ENCODE data around the gene AKAP7.

The AKAP7 gene

DNA sequence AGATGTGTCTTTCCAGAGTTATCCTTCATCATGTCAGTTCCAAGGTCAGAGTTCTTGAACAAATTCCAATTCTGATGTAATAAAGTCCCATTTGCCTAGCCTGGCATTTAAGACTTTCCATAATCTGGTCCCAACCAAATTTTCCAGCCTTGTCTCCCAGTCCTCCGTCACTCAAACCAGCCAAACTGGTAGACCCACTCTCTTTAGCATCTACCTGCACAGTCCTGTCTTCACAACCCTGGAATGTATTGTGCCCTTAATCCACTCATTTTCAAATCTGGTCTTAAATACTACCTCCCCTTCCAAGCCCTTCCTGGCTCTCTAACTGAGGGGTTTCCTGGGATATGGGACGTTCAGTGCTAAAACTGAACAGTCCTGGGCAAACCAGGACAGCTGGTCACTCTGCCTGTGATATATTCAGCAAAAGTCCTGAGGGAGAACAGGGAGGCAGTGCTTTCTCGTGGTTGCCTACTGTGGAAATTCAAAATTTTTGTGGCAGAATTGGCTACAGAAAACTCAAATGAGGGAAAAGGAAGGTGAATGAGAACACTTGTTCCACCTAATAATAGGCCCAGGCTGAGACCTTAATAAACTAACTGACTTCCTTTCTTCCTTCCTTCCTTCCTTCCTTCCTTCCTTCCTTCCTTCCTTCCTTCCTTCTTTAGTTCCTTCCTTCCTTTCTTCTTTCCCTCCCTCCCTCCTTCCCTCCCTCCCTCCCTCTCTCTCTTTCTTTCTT, 10.8 kb upstream of the AKAP7 start:
- no peak overlapping the region for H3K4me3 ChIP-seq (ENCODE audit: low read length, poor library complexity, severe bottlenecking)
- no peaks in the 10 kb centered on the region for H3K79me2 ChIP-seq (ENCODE audit: insufficient read depth, low read length)
- no peaks in the 10 kb centered on the region for H3K4me1 ChIP-seq (ENCODE audit: insufficient read depth, low read length, poor library complexity, severe bottlenecking)
- H3K4me2 ChIP-seq (ENCODE audit: low read depth, low read length, poor library complexity, severe bottlenecking) = no peak overlapping the region
- H2AFZ ChIP-seq (ENCODE audit: low read length) = no peak overlapping the region
- H3F3A ChIP-seq (ENCODE audit: low read depth) = no peaks in the 10 kb centered on the region
- no peaks in the 10 kb centered on the region for H3K27me3 ChIP-seq (ENCODE audit: insufficient read depth, low read length, poor library complexity, severe bottlenecking)
- H3K9ac ChIP-seq (ENCODE audit: low read depth, low read length, poor library complexity, severe bottlenecking) = no peak overlapping the region
- TF ChIP-seq CTCF (conservative IDR thresholded peaks at IDR 0.05; ENCODE audit: low read length) (no peak), EZH2phosphoT487 (IDR thresholded peaks at IDR 0.05; ENCODE audit: borderline replicate concordance) (no peak)
- H3K36me3 ChIP-seq (ENCODE audit: insufficient read depth, low read length) = no peaks in the 10 kb centered on the region
- no peaks in the 10 kb centered on the region for H3K9me2 ChIP-seq (replicated peaks; ENCODE audit: low read depth, low read length)
- H3K9me3 ChIP-seq (ENCODE audit: insufficient read depth, low read depth, low read length) = no peaks in the 10 kb centered on the region
- no peaks in the 10 kb centered on the region for H4K20me1 ChIP-seq (ENCODE audit: insufficient read depth, low read length, poor library complexity, severe bottlenecking)

DNA sequence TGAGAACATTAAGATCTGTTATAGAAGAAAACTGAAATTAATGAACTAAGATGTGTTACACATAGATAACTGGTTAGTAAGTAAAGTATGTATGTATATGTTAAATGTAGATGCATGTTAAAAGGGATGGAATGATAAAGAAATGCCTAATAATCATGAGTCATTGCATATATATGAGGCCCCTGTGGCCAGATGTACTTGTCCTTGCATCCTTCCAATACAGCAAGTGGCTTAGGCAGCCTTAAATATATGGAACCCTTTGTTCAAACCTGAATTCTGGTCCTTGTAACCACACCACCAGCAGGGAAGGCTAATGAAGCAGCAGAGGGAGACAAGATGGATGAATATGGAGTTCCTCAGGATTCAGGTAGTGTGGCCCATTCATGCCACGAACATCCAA, 9.8 kb upstream of the AKAP7 start:
- Histone ChIP-seq H4K20me1 (ENCODE audit: insufficient read depth, low read length, poor library complexity, severe bottlenecking) (no peaks in the 10 kb centered on the region), H3K27me3 (ENCODE audit: insufficient read depth, low read length, poor library complexity, severe bottlenecking) (no peaks in the 10 kb centered on the region), H3K79me2 (ENCODE audit: insufficient read depth, low read length) (no peaks in the 10 kb centered on the region), H3K9me3 (ENCODE audit: insufficient read depth, low read depth, low read length) (no peaks in the 10 kb centered on the region), H2AFZ (ENCODE audit: low read length) (no peak overlapping the region), H3K4me3 (ENCODE audit: low read length, poor library complexity, severe bottlenecking) (no peak overlapping the region), H3K4me2 (ENCODE audit: low read depth, low read length, poor library complexity, severe bottlenecking) (no peak overlapping the region), H3K9me2 (replicated peaks; ENCODE audit: low read depth, low read length) (no peaks in the 10 kb centered on the region), H3F3A (ENCODE audit: low read depth) (no peaks in the 10 kb centered on the region), H3K36me3 (ENCODE audit: insufficient read depth, low read length) (no peaks in the 10 kb centered on the region), H3K4me1 (ENCODE audit: insufficient read depth, low read length, poor library complexity, severe bottlenecking) (no peaks in the 10 kb centered on the region), H3K9ac (ENCODE audit: low read depth, low read length, poor library complexity, severe bottlenecking) (no peak overlapping the region)
- TF ChIP-seq EZH2phosphoT487 (IDR thresholded peaks at IDR 0.05; ENCODE audit: borderline replicate concordance) = no peak
- TF ChIP-seq CTCF (conservative IDR thresholded peaks at IDR 0.05; ENCODE audit: low read length) = no peak

DNA sequence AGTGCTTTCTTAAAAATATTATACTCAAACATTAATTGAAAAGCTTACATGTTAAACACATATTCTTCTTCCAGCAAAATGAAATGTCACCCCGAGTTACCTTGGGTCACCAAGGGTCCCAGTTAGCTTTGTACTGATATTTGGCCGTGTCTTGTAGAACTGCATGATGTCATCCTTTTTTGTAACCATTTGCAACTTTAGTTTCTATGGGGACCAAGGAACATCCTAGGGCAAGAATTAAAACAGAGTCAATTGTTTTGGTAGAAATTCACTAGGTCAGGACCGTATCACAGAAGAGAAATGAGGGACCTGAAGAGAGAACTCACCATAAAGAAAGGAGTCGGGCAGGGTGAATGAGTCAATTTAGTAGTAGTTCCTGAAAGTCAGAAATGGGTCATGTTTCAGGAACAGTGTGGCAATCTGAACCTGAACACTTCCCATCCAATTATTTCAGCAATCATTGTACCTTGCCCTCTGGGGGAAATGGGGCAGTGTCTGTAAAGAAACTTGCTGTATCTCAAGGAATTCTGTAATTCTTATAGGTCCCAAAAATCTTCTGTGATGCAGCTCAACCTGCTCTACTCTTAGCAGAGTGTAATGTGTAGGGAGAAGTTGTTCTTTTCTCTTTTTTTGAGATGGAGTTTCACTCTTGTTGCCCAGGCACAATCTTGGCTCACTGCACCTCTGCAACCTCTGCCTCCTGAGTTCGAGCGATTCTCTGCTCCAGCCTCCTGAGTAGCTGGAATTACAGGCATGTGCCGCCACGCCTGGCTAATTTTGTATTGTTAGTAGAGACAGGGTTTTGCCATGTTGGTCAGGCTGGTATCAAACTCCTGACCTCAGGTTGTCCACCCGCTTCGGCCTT, 5.3 kb upstream of the AKAP7 start:
- H2AFZ ChIP-seq (ENCODE audit: low read length) = peak overlapping the region; percentile 38; the same call in 1 of the 2 replicates
- no peaks in the 10 kb centered on the region for H3K79me2 ChIP-seq (ENCODE audit: insufficient read depth, low read length)
- no peaks in the 10 kb centered on the region for H3K36me3 ChIP-seq (ENCODE audit: insufficient read depth, low read length)
- no peaks in the 10 kb centered on the region for H3K9me2 ChIP-seq (replicated peaks; ENCODE audit: low read depth, low read length)
- H3K4me1 ChIP-seq (ENCODE audit: insufficient read depth, low read length, poor library complexity, severe bottlenecking) = peaks cover 6% of the 10 kb centered on the region
- H3K27me3 ChIP-seq (ENCODE audit: insufficient read depth, low read length, poor library complexity, severe bottlenecking) = no peaks in the 10 kb centered on the region
- H3K9me3 ChIP-seq (ENCODE audit: insufficient read depth, low read depth, low read length) = no peaks in the 10 kb centered on the region
- TF ChIP-seq CTCF (conservative IDR thresholded peaks at IDR 0.05; ENCODE audit: low read length) (no peak), EZH2phosphoT487 (IDR thresholded peaks at IDR 0.05; ENCODE audit: borderline replicate concordance) (no peak)
- H3K4me2 ChIP-seq (ENCODE audit: low read depth, low read length, poor library complexity, severe bottlenecking) = no peak overlapping the region
- H3K4me3 ChIP-seq (ENCODE audit: low read length, poor library complexity, severe bottlenecking) = no peak overlapping the region
- no peaks in the 10 kb centered on the region for H3F3A ChIP-seq (ENCODE audit: low read depth)
- no peak overlapping the region for H3K9ac ChIP-seq (ENCODE audit: low read depth, low read length, poor library complexity, severe bottlenecking)
- no peaks in the 10 kb centered on the region for H4K20me1 ChIP-seq (ENCODE audit: insufficient read depth, low read length, poor library complexity, severe bottlenecking)
